ENCODE data around the gene ZNF215.
"Not testable (repeated sequence)": the region's sequence is repeated elsewhere in the genome, so short reads cannot be mapped to it uniquely, and the experiment has no call there.

Gene ZNF215

GRCh38 chr11:6892400-6892799 is 33.8 kb upstream of the ZNF215 start, which contains the start of gene OR2D2:
Gene OR2D2 (minus strand): TSS chr11:6892500. CDS start chr11:6892500, 0 bp downstream.
- DNase-seq (ENCODE audit: low read depth): no peak
- TF ChIP-seq MAX (IDR thresholded peaks at IDR 0.05; ENCODE audit: low read depth, low read length): no peak
- H3K4me3 ChIP-seq (ENCODE audit: low read depth, low read length): no peak within 1 kb of the TSS

GRCh38 chr11:6894097-6894496 is 32.1 kb upstream of the ZNF215 start:
- no peak overlapping the region for H3K4me3 ChIP-seq (ENCODE audit: low read depth, low read length)
- no peak for DNase-seq (ENCODE audit: low read depth)
- no peak for TF ChIP-seq CTCF (IDR thresholded peaks at IDR 0.05; ENCODE audit: low read depth, low read length)
- no peak for TF ChIP-seq MAX (IDR thresholded peaks at IDR 0.05; ENCODE audit: low read depth, low read length)
- TF ChIP-seq POLR2A (IDR thresholded peaks at IDR 0.05; ENCODE audit: extremely low read depth, insufficient read length): no peak
- no peak for TF ChIP-seq MYC (IDR thresholded peaks at IDR 0.05; ENCODE audit: low read depth, low read length)

GRCh38 chr11:6895010-6895409 is 31.2 kb upstream of the ZNF215 start:
- no peak for DNase-seq (ENCODE audit: low read depth)
- no peak overlapping the region for H3K4me3 ChIP-seq (ENCODE audit: low read depth, low read length)
- TF ChIP-seq POLR2A (IDR thresholded peaks at IDR 0.05; ENCODE audit: extremely low read depth, insufficient read length) (no peak), MAX (IDR thresholded peaks at IDR 0.05; ENCODE audit: low read depth, low read length) (no peak), CTCF (IDR thresholded peaks at IDR 0.05; ENCODE audit: low read depth, low read length) (no peak), MYC (IDR thresholded peaks at IDR 0.05; ENCODE audit: low read depth, low read length) (no peak)

- no peak overlapping the region for H3K4me3 ChIP-seq (ENCODE audit: low read depth, low read length)
- DNase-seq (ENCODE audit: low read depth): no peak
- TF ChIP-seq POLR2A (IDR thresholded peaks at IDR 0.05; ENCODE audit: extremely low read depth, insufficient read length) (no peak), CTCF (IDR thresholded peaks at IDR 0.05; ENCODE audit: low read depth, low read length) (no peak), MYC (IDR thresholded peaks at IDR 0.05; ENCODE audit: low read depth, low read length) (no peak), MAX (IDR thresholded peaks at IDR 0.05; ENCODE audit: low read depth, low read length) (no peak)
Observed at GRCh38 chr11:6898911-6899310, 27.3 kb upstream of the ZNF215 start.

GRCh38 chr11:6900327-6900999 is 25.8 kb upstream of the ZNF215 start:
- TF ChIP-seq MAX (IDR thresholded peaks at IDR 0.05; ENCODE audit: low read depth, low read length) (no peak), MYC (IDR thresholded peaks at IDR 0.05; ENCODE audit: low read depth, low read length) (no peak), POLR2A (IDR thresholded peaks at IDR 0.05; ENCODE audit: extremely low read depth, insufficient read length) (no peak), CTCF (IDR thresholded peaks at IDR 0.05; ENCODE audit: low read depth, low read length) (no peak)
- DNase-seq (ENCODE audit: low read depth): no peak
- H3K4me3 ChIP-seq (ENCODE audit: low read depth, low read length): no peak overlapping the region

GRCh38 chr11:6904804-6905203 is 21.4 kb upstream of the ZNF215 start:
- not testable (repeated sequence) for DNase-seq (ENCODE audit: low read depth); H3K4me3 ChIP-seq (ENCODE audit: low read depth, low read length)

GRCh38 chr11:6911378-6911777 is 14.8 kb upstream of the ZNF215 start:
- TF ChIP-seq POLR2A (IDR thresholded peaks at IDR 0.05; ENCODE audit: extremely low read depth, insufficient read length) (no peak), MAX (IDR thresholded peaks at IDR 0.05; ENCODE audit: low read depth, low read length) (no peak), MYC (IDR thresholded peaks at IDR 0.05; ENCODE audit: low read depth, low read length) (no peak), CTCF (IDR thresholded peaks at IDR 0.05; ENCODE audit: low read depth, low read length) (no peak)
- no peak for DNase-seq (ENCODE audit: low read depth)
- no peak overlapping the region for H3K4me3 ChIP-seq (ENCODE audit: low read depth, low read length)
